ENCODE measurements around the gene HHIPL1.

Gene HHIPL1

DNA sequence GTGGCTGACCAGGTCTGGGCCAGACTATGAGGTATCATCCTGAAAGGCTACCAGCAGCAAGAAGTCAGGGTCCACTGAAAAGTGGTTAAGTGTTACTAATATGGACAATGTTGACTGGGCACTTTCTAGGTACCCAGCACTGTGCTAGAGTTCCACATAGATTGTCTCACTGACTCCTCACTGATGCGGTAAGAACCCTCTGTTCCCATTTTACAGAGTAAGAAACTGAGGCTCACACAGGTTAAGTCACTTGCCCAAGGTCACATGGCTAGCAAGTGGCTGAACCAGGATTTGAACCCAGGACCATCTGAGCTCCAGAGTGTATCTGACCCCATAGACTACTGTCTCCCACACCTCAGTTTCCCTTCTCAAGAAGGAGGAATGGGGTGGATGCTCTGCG, 36.3 kb upstream of the HHIPL1 start:
- Histone ChIP-seq H3K18ac (ENCODE audit: low read length) (no peak overlapping the region), H4K12ac (ENCODE audit: low read depth, low read length) (no peak overlapping the region), H3K36me3 (ENCODE audit: control insufficient read depth in 1 of 2, insufficient read depth in 2 of 2, low read length in 2 of 2) (no peaks in the 10 kb centered on the region), H3K4ac (ENCODE audit: low read depth, low read length) (no peak overlapping the region), H3K4me3 (ENCODE audit: low read depth, low read length) (no peak overlapping the region), H3K14ac (ENCODE audit: low read length) (no peak overlapping the region), H2BK120ac (ENCODE audit: insufficient read depth, low read length, poor library complexity) (no peak overlapping the region), H3K27ac (ENCODE audit: low read depth, low read length) (no peak overlapping the region), H2BK5ac (ENCODE audit: low read depth, low read length, poor library complexity) (no peak overlapping the region), H3K4me1 (ENCODE audit: control insufficient read depth in 1 of 2, insufficient read depth in 2 of 2, low read length in 2 of 2) (peaks cover 6 to 8% of the 10 kb centered on the region in 2 experiments), H3K27me3 (ENCODE audit: insufficient read depth, low read length) (no peaks in the 10 kb centered on the region), H3K79me1 (ENCODE audit: low read length) (peaks cover 9% of the 10 kb centered on the region), H3K9me3 (ENCODE audit: insufficient read depth, low read depth, low read length) (no peaks in the 10 kb centered on the region), H3K4me2 (ENCODE audit: low read length) (no peak overlapping the region), H2AK5ac (ENCODE audit: low read length) (no peak overlapping the region), H4K8ac (ENCODE audit: low read depth, low read length) (no peak overlapping the region), H4K91ac (ENCODE audit: low read depth, low read length) (no peak overlapping the region), H2AFZ (ENCODE audit: insufficient read depth, low read length, poor library complexity) (no peak overlapping the region), H3K79me2 (ENCODE audit: control insufficient read depth, insufficient read depth, low read length, poor library complexity) (peaks cover 6% of the 10 kb centered on the region), H3K23ac (ENCODE audit: low read length) (no peak overlapping the region), H2BK12ac (ENCODE audit: low read length) (no peak overlapping the region), H3K9ac (ENCODE audit: low read length) (no peak overlapping the region)
- DNase-seq, result no peak
- WGBS (ENCODE audit: extremely low coverage, insufficient coverage, insufficient read length), result no CpG with 5 or more reads among the region's 2 CpGs

- DNase-seq, result peak in 1 of 2 donors; percentile 58
- no peak overlapping the region for H4K8ac ChIP-seq (ENCODE audit: low read depth, low read length)
- peak overlapping the region; percentile 12 for H2AFZ ChIP-seq (ENCODE audit: insufficient read depth, low read length, poor library complexity)
- peaks cover 6% of the 10 kb centered on the region in 2 experiments for H3K4me1 ChIP-seq (ENCODE audit: control insufficient read depth in 1 of 2, insufficient read depth in 2 of 2, low read length in 2 of 2)
- no peak overlapping the region for H4K12ac ChIP-seq (ENCODE audit: low read depth, low read length)
- H2BK120ac ChIP-seq (ENCODE audit: insufficient read depth, low read length, poor library complexity), result no peak overlapping the region
- H3K4ac ChIP-seq (ENCODE audit: low read depth, low read length), result no peak overlapping the region
- no peak overlapping the region for H3K23ac ChIP-seq (ENCODE audit: low read length)
- H3K4me3 ChIP-seq (ENCODE audit: low read depth, low read length), result no peak overlapping the region
- no peak overlapping the region for H3K14ac ChIP-seq (ENCODE audit: low read length)
- H3K9me3 ChIP-seq (ENCODE audit: insufficient read depth, low read depth, low read length), result no peaks in the 10 kb centered on the region
- H3K79me1 ChIP-seq (ENCODE audit: low read length), result peaks cover 6% of the 10 kb centered on the region
- H2BK12ac ChIP-seq (ENCODE audit: low read length), result no peak overlapping the region
- H3K18ac ChIP-seq (ENCODE audit: low read length), result no peak overlapping the region
- no peak overlapping the region for H2BK5ac ChIP-seq (ENCODE audit: low read depth, low read length, poor library complexity)
- H3K27ac ChIP-seq (ENCODE audit: low read depth, low read length), result no peak overlapping the region
- no peak overlapping the region for H3K4me2 ChIP-seq (ENCODE audit: low read length)
- no peak overlapping the region for H4K91ac ChIP-seq (ENCODE audit: low read depth, low read length)
- H3K27me3 ChIP-seq (ENCODE audit: insufficient read depth, low read length), result no peaks in the 10 kb centered on the region
- no peak overlapping the region for H2AK5ac ChIP-seq (ENCODE audit: low read length)
- no peak overlapping the region for H3K9ac ChIP-seq (ENCODE audit: low read length)
- no peaks in the 10 kb centered on the region for H3K36me3 ChIP-seq (ENCODE audit: control insufficient read depth in 1 of 2, insufficient read depth in 2 of 2, low read length in 2 of 2)
- WGBS (ENCODE audit: extremely low coverage, insufficient coverage, insufficient read length), result no CpG with 5 or more reads among the region's 10 CpGs
- H3K79me2 ChIP-seq (ENCODE audit: control insufficient read depth, insufficient read depth, low read length, poor library complexity), result peaks cover 4% of the 10 kb centered on the region
Observed at GRCh38 chr14:99609245-99610170, 35.4 kb upstream of the HHIPL1 start.

- no peak overlapping the region for H4K91ac ChIP-seq (ENCODE audit: low read depth, low read length)
- no peak overlapping the region for H2BK120ac ChIP-seq (ENCODE audit: insufficient read depth, low read length, poor library complexity)
- H3K4me3 ChIP-seq (ENCODE audit: low read depth, low read length), result no peak overlapping the region
- H3K18ac ChIP-seq (ENCODE audit: low read length), result no peak overlapping the region
- H2BK12ac ChIP-seq (ENCODE audit: low read length), result no peak overlapping the region
- no peaks in the 10 kb centered on the region for H3K9me3 ChIP-seq (ENCODE audit: insufficient read depth, low read depth, low read length)
- no peak overlapping the region for H2BK5ac ChIP-seq (ENCODE audit: low read depth, low read length, poor library complexity)
- no peak overlapping the region for H3K27ac ChIP-seq (ENCODE audit: low read depth, low read length)
- no peak overlapping the region for H3K23ac ChIP-seq (ENCODE audit: low read length)
- H3K36me3 ChIP-seq (ENCODE audit: control insufficient read depth in 1 of 2, insufficient read depth in 2 of 2, low read length in 2 of 2), result no peaks in the 10 kb centered on the region
- H3K4me1 ChIP-seq (ENCODE audit: control insufficient read depth in 1 of 2, insufficient read depth in 2 of 2, low read length in 2 of 2), result no peaks in the 10 kb centered on the region
- DNase-seq, result no peak
- H3K4ac ChIP-seq (ENCODE audit: low read depth, low read length), result no peak overlapping the region
- H2AK5ac ChIP-seq (ENCODE audit: low read length), result no peak overlapping the region
- H3K9ac ChIP-seq (ENCODE audit: low read length), result no peak overlapping the region
- H3K14ac ChIP-seq (ENCODE audit: low read length), result no peak overlapping the region
- H4K12ac ChIP-seq (ENCODE audit: low read depth, low read length), result no peak overlapping the region
- WGBS (ENCODE audit: extremely low coverage, insufficient coverage, insufficient read length), result no CpG with 5 or more reads among the region's 4 CpGs
- no peaks in the 10 kb centered on the region for H3K79me2 ChIP-seq (ENCODE audit: control insufficient read depth, insufficient read depth, low read length, poor library complexity)
- H3K4me2 ChIP-seq (ENCODE audit: low read length), result no peak overlapping the region
- H3K79me1 ChIP-seq (ENCODE audit: low read length), result no peaks in the 10 kb centered on the region
- no peak overlapping the region for H4K8ac ChIP-seq (ENCODE audit: low read depth, low read length)
- no peak overlapping the region for H2AFZ ChIP-seq (ENCODE audit: insufficient read depth, low read length, poor library complexity)
- H3K27me3 ChIP-seq (ENCODE audit: insufficient read depth, low read length), result no peaks in the 10 kb centered on the region
Observed at GRCh38 chr14:99611646-99612045, 33.3 kb upstream of the HHIPL1 start.

DNA sequence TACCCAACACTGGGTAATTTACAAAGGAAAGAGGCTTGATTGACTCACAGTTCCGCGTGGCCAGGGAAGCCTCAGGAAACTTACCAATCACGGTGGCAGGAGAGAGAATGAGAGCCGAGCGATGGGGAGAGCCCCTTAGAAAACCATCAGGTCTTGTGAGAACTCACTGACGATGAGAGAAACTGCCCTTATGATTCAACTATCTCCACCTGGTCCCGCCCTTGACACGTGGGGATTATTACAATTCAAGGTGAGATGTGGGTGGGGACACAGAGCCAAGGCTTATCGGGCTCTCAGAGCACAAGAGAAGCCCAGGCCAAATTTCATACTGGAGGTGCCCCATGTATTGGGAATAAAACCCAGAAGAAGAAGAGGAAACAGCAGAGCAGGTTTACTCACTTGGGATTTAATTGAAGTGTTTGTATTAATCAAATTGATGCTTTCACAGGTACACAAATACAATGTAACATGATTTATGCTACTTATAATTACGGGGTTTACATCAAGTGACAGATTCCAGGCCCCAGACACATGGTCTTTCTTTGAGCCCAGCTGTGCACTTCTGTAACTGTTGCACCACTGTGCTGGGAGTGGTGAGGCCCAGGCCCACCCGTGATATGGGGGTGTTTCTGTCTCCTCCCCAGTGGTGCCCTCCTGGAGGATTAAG, 32.7 kb upstream of the HHIPL1 start:
- no peak overlapping the region for H3K9ac ChIP-seq (ENCODE audit: low read length)
- no peak overlapping the region for H3K4ac ChIP-seq (ENCODE audit: low read depth, low read length)
- no peak overlapping the region for H2AK5ac ChIP-seq (ENCODE audit: low read length)
- no peak overlapping the region for H2BK5ac ChIP-seq (ENCODE audit: low read depth, low read length, poor library complexity)
- DNase-seq, result no peak
- no peaks in the 10 kb centered on the region for H3K79me2 ChIP-seq (ENCODE audit: control insufficient read depth, insufficient read depth, low read length, poor library complexity)
- H4K91ac ChIP-seq (ENCODE audit: low read depth, low read length), result no peak overlapping the region
- H3K79me1 ChIP-seq (ENCODE audit: low read length), result no peaks in the 10 kb centered on the region
- H2AFZ ChIP-seq (ENCODE audit: insufficient read depth, low read length, poor library complexity), result no peak overlapping the region
- no peaks in the 10 kb centered on the region for H3K27me3 ChIP-seq (ENCODE audit: insufficient read depth, low read length)
- no peak overlapping the region for H4K12ac ChIP-seq (ENCODE audit: low read depth, low read length)
- no peak overlapping the region for H2BK12ac ChIP-seq (ENCODE audit: low read length)
- no peak overlapping the region for H3K27ac ChIP-seq (ENCODE audit: low read depth, low read length)
- no peak overlapping the region for H3K14ac ChIP-seq (ENCODE audit: low read length)
- H2BK120ac ChIP-seq (ENCODE audit: insufficient read depth, low read length, poor library complexity), result no peak overlapping the region
- H3K23ac ChIP-seq (ENCODE audit: low read length), result no peak overlapping the region
- WGBS (ENCODE audit: extremely low coverage, insufficient coverage, insufficient read length), result no CpG with 5 or more reads among the region's 11 CpGs
- no peaks in the 10 kb centered on the region for H3K9me3 ChIP-seq (ENCODE audit: insufficient read depth, low read depth, low read length)
- H3K4me1 ChIP-seq (ENCODE audit: control insufficient read depth in 1 of 2, insufficient read depth in 2 of 2, low read length in 2 of 2), result no peaks in the 10 kb centered on the region
- no peak overlapping the region for H4K8ac ChIP-seq (ENCODE audit: low read depth, low read length)
- no peak overlapping the region for H3K4me2 ChIP-seq (ENCODE audit: low read length)
- no peak overlapping the region for H3K4me3 ChIP-seq (ENCODE audit: low read depth, low read length)
- H3K18ac ChIP-seq (ENCODE audit: low read length), result no peak overlapping the region
- no peaks in the 10 kb centered on the region for H3K36me3 ChIP-seq (ENCODE audit: control insufficient read depth in 1 of 2, insufficient read depth in 2 of 2, low read length in 2 of 2)
